ENCODE measurements around the gene NUP214. TPM values are rescaled to one million over a fixed set of nuclear protein-coding genes. Genes with fewer than 3 reads are reported as not detected.
"Not testable (repeated sequence)": the region's sequence is repeated elsewhere in the genome, so short reads cannot be mapped to it uniquely, and the experiment has no call there.

Gene NUP214
- total and polyA plus RNA-seq, 4 donors: 23.5 to 60.7 (median 37.8) TPM

- Histone ChIP-seq H3K4me1 (ENCODE audit: control insufficient read depth in 5 of 5, insufficient read depth in 5 of 5, low read length in 5 of 5) (peaks cover 0 to 5% (median 3%) of the 10 kb centered on the region in 5 donors), H3K27me3 (ENCODE audit: control insufficient read depth in 3 of 3, insufficient read depth in 3 of 3, low read length in 2 of 3) (no peaks in the 10 kb centered on the region), H3K9ac (ENCODE audit: insufficient read depth in 1 of 2, low read length in 2 of 2) (no peak overlapping the region), H3K36me3 (ENCODE audit: control insufficient read depth in 4 of 4, insufficient read depth in 4 of 4, low read length in 4 of 4) (peaks cover 0 to 14% (median 1%) of the 10 kb centered on the region in 4 donors), H3K4me3 (no peak overlapping the region), H3K27ac (ENCODE audit: low read depth in 1 of 2, low read length in 1 of 2) (no peak overlapping the region), H3K9me3 (ENCODE audit: control insufficient read depth in 4 of 4, insufficient read depth in 3 of 4, low read length in 3 of 4) (no peaks in the 10 kb centered on the region)
- 69 to 72% methylated on average over 13 of the region's 13 CpGs for WGBS, 2 donors
- no peak for TF ChIP-seq CTCF (IDR thresholded peaks at IDR 0.05; ENCODE audit: control extremely low read depth, extremely low read depth)
- ATAC-seq (ENCODE audit: insufficient read depth, low FRiP score) (no peak), DNase-seq (no peak)
Measured at GRCh38 chr9:131262327-131263032, 137.1 kb downstream of the NUP214 start.

GRCh38 chr9:131263033-131263343, 137.6 kb downstream of the NUP214 start:
- not testable (repeated sequence) for H3K9ac ChIP-seq (ENCODE audit: insufficient read depth in 1 of 2, low read length in 2 of 2); H3K27me3 ChIP-seq (ENCODE audit: control insufficient read depth in 3 of 3, insufficient read depth in 3 of 3, low read length in 2 of 3); H3K4me3 ChIP-seq; H3K4me1 ChIP-seq (ENCODE audit: control insufficient read depth in 5 of 5, insufficient read depth in 5 of 5, low read length in 5 of 5); H3K9me3 ChIP-seq (ENCODE audit: control insufficient read depth in 4 of 4, insufficient read depth in 3 of 4, low read length in 3 of 4); ATAC-seq (ENCODE audit: insufficient read depth, low FRiP score); H3K27ac ChIP-seq (ENCODE audit: low read depth in 1 of 2, low read length in 1 of 2); DNase-seq
- WGBS, 2 donors: 84 to 88% methylated on average over 5 of the region's 5 CpGs
- peaks cover 0 to 14% (median 1%) of the 10 kb centered on the region in 4 donors for H3K36me3 ChIP-seq (ENCODE audit: control insufficient read depth in 4 of 4, insufficient read depth in 4 of 4, low read length in 4 of 4)

GRCh38 chr9:131263701-131264100, 138.3 kb downstream of the NUP214 start:
- no peak overlapping the region for H3K9ac ChIP-seq (ENCODE audit: insufficient read depth in 1 of 2, low read length in 2 of 2)

GRCh38 chr9:131264231-131264630, 138.8 kb downstream of the NUP214 start:
- Histone ChIP-seq H3K9ac (ENCODE audit: insufficient read depth in 1 of 2, low read length in 2 of 2) (no peak overlapping the region), H3K36me3 (ENCODE audit: control insufficient read depth in 4 of 4, insufficient read depth in 4 of 4, low read length in 4 of 4) (peaks cover 0 to 12% (median 1%) of the 10 kb centered on the region in 4 donors), H3K4me3 (no peak overlapping the region), H3K4me1 (ENCODE audit: control insufficient read depth in 5 of 5, insufficient read depth in 5 of 5, low read length in 5 of 5) (peaks cover 0 to 5% (median 0%) of the 10 kb centered on the region in 5 donors), H3K27me3 (ENCODE audit: control insufficient read depth in 3 of 3, insufficient read depth in 3 of 3, low read length in 2 of 3) (no peaks in the 10 kb centered on the region), H3K27ac (ENCODE audit: low read depth in 1 of 2, low read length in 1 of 2) (peak overlapping the region in 1 of 2 donors; percentile 36), H3K9me3 (ENCODE audit: control insufficient read depth in 4 of 4, insufficient read depth in 3 of 4, low read length in 3 of 4) (no peaks in the 10 kb centered on the region)
- TF ChIP-seq CTCF (IDR thresholded peaks at IDR 0.05; ENCODE audit: control extremely low read depth, extremely low read depth): no peak
- DNase-seq (no peak), ATAC-seq (ENCODE audit: insufficient read depth, low FRiP score) (no peak)
- 37 to 69% methylated on average over 11 of the region's 11 CpGs for WGBS, 2 donors

More at GRCh38 chr9:131263701-131264100, 138.3 kb downstream of the NUP214 start:
- H3K27ac ChIP-seq (ENCODE audit: low read depth in 1 of 2, low read length in 1 of 2): peak overlapping the region in 1 of 2 donors; percentile 36
- H3K4me1 ChIP-seq (ENCODE audit: control insufficient read depth in 5 of 5, insufficient read depth in 5 of 5, low read length in 5 of 5): peaks cover 0 to 5% (median 0%) of the 10 kb centered on the region in 5 donors
- TF ChIP-seq CTCF (IDR thresholded peaks at IDR 0.05; ENCODE audit: control extremely low read depth, extremely low read depth): no peak
- no peaks in the 10 kb centered on the region for H3K9me3 ChIP-seq (ENCODE audit: control insufficient read depth in 4 of 4, insufficient read depth in 3 of 4, low read length in 3 of 4)
- DNase-seq (no peak), ATAC-seq (ENCODE audit: insufficient read depth, low FRiP score) (no peak)
- H3K4me3 ChIP-seq: no peak overlapping the region
- 65 to 83% methylated on average over 6 of the region's 6 CpGs for WGBS, 2 donors
- no peaks in the 10 kb centered on the region for H3K27me3 ChIP-seq (ENCODE audit: control insufficient read depth in 3 of 3, insufficient read depth in 3 of 3, low read length in 2 of 3)
- H3K36me3 ChIP-seq (ENCODE audit: control insufficient read depth in 4 of 4, insufficient read depth in 4 of 4, low read length in 4 of 4): peaks cover 0 to 14% (median 1%) of the 10 kb centered on the region in 4 donors

Measured in lung (tissue), 12 donors.